Ovary (tissue), 3 donors: ENCODE data around the gene RNF145.

Experiments used
- EP300 ChIP-seq: sonication (generic); formaldehyde crosslinking; IDR thresholded peaks from one replicate; pipeline ENCODE4 v1.6.1; 2017; ENCODE audit warnings: antibody characterized with exemption
- POLR2A ChIP-seq: fragments of 450-650 bp; IDR thresholded peaks from one replicate; pipeline ENCODE4 v1.6.1; 2017; ENCODE audit warnings: antibody characterized with exemption, mild to moderate bottlenecking, moderate library complexity
- TF ChIP-seq, protein P1 (sequence below), 3 donors: fragments of 450-650 bp in 2 of 3; fragments of 200-600 bp in 1 of 3; IDR thresholded peaks; one replicate each; pipeline versions ENCODE4 v1.5.1 to v1.8.0; 2016 to 2022; ENCODE audit warnings: antibody characterized with exemption in 3 of 3, mild to moderate bottlenecking in 1 of 3
- donor health status: DM: no; HTN: no; CAD: no.

DNA sequence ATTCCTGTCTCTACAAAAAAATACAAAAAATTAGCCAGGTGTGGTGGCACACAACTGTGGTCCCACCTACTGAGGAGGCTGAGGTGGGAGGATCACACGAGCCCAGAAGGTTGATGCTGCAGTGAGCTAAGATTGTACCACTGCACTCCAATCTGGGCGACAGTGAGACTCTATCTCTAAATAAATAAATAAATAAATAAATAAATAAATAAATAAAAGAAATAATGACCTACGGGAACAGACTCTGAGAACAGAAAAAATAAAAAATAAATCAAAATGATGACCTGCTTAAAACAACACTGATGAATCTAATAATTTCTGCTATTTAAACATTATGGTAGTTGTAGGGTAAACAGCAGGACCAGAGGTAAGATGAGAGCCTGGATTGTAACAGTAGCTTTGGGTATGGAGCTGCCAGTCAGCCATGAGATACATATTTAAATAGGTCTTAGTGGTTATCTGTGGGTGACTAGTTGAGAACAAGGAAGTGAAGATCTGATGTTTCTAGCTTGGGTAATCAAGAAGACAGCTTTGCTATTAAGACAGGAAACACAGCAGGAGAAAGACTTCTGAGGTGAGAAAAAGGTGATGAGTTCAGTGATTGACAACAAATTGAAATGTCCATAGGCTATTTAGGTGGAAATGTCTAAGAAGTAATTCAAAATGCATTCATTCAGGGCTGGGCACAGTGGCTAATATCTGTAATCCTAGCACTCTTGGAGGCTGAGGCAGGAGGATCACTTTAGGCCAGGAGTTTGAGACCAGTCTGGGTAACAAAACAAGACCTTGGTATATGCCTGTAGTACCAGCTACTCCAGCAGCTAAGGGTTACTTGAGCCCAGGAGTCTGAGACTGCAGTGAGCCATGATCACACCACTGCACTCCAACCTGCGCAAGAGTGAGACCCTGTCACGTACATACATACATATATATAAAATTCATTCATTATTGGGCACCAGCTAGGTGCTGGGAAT, 11.0 kb downstream of the RNF145 start:
- TF ChIP-seq, protein P1, sequence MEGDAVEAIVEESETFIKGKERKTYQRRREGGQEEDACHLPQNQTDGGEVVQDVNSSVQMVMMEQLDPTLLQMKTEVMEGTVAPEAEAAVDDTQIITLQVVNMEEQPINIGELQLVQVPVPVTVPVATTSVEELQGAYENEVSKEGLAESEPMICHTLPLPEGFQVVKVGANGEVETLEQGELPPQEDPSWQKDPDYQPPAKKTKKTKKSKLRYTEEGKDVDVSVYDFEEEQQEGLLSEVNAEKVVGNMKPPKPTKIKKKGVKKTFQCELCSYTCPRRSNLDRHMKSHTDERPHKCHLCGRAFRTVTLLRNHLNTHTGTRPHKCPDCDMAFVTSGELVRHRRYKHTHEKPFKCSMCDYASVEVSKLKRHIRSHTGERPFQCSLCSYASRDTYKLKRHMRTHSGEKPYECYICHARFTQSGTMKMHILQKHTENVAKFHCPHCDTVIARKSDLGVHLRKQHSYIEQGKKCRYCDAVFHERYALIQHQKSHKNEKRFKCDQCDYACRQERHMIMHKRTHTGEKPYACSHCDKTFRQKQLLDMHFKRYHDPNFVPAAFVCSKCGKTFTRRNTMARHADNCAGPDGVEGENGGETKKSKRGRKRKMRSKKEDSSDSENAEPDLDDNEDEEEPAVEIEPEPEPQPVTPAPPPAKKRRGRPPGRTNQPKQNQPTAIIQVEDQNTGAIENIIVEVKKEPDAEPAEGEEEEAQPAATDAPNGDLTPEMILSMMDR (IDR thresholded peaks at IDR 0.05), result no peak
- no peak for TF ChIP-seq POLR2A
- no peak for TF ChIP-seq EP300
